NAMALWA (cell line): ENCODE data around the gene USP15.
"Not testable (repeated sequence)": the region's sequence is repeated elsewhere in the genome, so short reads cannot be mapped to it uniquely, and the experiment has no call there.

Experiments used
- DNase-seq: peaks from one replicate; pipeline ENCODE4 v3.0.0-alpha.2; 2015; ENCODE audit warnings: low spot score

USP15 gene

GRCh38 chr12:62328296-62328921 lies 68.2 kb downstream of the USP15 start:
- no peak for DNase-seq

GRCh38 chr12:62331306-62331705 lies 71.1 kb downstream of the USP15 start:
- no peak for DNase-seq

- no peak for DNase-seq
Observed at GRCh38 chr12:62332598-62332997, 72.4 kb downstream of the USP15 start.

DNA sequence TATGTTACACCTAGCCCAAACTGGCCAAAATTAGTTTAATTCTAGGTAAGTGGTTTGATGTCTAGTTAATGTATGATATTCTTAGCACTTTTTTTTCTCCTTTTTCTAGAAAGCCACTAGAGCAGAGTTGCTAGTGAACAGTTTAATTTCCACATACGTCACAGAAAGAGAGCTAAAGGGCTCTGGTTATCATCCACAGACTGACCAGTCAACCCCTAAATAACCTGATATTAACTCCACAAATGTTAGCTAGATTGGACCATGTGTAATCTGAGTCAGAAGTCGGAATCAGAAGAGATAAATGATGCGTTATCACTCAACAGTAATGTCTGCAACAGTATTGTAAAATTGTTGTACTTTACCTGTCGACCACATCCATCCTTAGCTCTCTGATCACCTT lies 74.9 kb downstream of the USP15 start:
- no peak for DNase-seq

DNA sequence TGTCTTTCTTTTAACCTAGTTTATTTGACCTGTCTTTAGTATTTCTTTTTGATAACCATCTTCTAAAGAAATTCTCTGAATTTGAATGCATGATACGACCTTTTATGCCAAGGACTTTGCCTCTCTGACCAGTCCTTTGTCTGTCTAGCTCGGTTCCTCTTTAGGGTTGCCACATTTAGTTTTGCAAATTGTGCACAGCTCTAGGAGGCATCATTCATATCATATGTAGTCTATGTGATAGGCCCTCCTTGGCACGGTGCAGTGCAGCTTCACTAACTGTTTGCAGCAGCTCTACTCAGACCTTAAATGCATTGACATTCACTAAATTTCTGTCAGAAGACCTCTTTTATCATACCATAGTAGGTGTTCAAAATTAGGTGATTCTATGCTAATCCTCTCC lies 75.6 kb downstream of the USP15 start:
- DNase-seq = no peak

DNA sequence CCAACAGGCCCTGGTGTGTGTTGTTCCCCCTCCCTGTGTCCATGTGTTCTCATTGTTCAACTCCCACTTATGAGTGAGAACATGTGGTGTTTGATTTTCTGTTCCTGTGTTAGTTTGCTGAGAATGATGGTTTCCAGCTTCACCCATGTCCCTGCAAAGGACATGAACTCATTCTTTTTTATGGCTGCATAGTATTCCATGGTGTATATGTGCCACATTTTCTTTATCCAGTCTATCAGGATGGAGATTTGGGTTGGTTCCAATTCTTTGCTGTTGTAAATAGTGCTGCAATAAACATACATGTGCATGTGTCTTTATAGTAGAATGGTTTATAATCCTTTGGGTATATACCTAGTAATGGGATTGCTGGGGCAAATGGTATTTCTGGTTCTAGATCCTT lies 77.4 kb downstream of the USP15 start:
- DNase-seq = not testable (repeated sequence)

- DNase-seq = not testable (repeated sequence)
Observed at GRCh38 chr12:62342614-62343303, 82.6 kb downstream of the USP15 start.

GRCh38 chr12:62343304-62344120 lies 83.3 kb downstream of the USP15 start:
- not testable (repeated sequence) for DNase-seq

- DNase-seq = not testable (repeated sequence)
Observed at GRCh38 chr12:62344731-62345556, 84.7 kb downstream of the USP15 start.

DNA sequence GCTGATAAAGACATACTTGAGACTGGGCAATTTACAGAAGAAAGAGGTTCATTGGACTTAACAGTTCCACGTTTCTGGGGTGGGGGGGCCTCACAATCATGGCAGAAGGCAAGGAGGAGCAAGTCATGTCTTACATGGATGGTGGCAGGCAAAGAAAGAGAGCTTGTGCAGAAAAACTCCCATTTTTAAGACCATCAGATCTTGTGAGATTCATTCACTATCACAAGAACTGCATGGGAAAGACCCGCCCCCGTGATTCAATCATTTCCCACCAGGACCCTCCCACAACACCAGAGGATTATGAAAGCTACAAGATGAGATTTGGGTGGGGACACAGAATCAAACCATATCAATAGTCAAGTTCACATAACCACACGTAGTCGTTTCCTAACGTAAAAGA lies 85.5 kb downstream of the USP15 start:
- DNase-seq = no peak

- no peak for DNase-seq
Observed at GRCh38 chr12:62346817-62347216, 86.6 kb downstream of the USP15 start.

DNA sequence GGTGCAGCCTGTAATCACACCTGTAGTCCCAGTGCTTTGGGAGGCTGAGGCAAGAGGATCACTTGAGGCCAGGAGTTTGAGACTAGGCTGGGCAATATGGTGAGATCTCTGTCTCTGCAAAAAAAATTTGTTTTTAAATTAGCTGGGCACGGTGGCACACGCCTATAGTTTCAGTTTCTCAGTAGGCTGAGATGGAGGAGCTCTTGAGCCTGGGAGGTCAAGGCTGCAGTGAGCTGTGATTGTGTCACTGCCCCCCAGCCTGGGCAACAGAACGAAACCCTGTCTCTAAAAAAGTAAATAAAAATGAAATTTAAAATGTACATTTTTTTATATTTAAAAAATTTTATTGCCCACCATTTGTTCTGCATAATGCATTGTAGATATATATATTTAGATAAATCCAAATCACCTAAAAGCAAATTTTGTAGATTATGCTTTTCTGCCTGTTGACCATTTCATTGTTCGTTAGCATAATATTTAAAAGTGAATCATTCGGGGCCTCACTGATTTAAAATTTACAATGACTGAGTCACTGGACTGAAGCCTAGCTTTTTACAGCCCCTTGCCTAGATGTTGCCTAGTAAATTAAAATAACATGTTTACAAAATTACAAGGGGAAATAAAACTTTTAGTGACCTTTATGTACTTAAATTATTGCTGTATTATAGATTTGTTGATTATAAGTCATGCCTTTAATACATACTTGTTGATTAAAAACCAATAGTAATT lies 87.9 kb downstream of the USP15 start:
- DNase-seq = no peak

GRCh38 chr12:62350554-62350953 lies 90.3 kb downstream of the USP15 start:
- DNase-seq = no peak

- no peak for DNase-seq
Observed at GRCh38 chr12:62351326-62351725, 91.1 kb downstream of the USP15 start.

DNA sequence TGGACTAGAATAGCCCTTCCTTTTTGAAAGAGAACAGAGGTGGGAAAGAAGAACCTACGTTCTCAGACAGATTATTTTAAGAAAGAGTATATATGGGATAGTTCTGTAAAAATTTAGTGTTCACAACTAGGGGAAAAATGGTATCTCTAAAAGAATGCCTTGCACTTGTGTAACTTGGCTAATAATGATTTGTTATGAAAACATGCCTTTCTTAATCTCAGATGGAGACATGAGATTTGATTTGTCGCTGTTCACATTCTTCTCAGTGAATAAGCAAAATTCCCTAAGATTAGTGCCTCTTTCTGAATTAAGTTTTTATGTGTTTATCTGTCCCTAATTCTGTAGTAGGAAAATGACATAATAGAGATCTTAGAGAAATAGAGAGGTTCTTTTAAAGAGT lies 100.8 kb downstream of the USP15 start:
- no peak for DNase-seq

DNA sequence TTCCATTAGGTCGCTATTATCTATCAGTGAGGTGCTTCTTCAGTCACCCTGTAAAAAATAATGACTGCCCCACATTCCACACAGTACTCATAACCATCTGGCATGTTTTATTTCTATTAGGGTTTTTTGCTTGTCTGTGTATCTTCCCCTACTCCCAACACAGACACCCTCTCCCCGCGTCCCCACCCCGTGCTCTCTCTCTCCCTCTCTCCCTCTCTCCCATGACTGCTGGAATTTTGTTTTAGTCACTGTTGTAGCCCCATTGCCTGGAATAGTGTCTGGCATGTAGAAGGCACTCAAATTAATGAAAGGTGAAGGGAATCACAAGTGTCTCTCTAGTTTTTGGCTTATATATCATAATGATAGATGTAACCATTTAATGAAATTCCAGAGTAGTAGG lies 103.3 kb downstream of the USP15 start:
- no peak for DNase-seq

DNA sequence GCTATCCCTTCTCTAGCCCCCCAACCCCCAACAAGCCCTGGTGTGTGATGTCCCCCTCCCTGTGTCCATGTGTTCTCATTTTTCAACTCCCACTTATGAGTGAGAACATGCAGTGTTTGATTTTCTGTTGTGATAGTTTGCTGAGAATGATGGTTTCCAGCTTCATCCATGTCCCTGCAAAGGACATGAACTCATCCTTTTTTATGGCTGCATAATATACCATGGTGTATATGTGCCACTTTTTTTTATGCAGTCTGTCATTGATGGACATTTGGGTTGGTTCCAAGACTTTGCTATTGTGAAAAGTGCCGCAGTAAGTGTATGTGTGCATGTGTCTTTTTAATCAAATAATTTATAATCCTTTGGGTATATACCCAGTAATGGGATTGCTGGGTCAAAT lies 104.5 kb downstream of the USP15 start:
- DNase-seq = not testable (repeated sequence)

DNA sequence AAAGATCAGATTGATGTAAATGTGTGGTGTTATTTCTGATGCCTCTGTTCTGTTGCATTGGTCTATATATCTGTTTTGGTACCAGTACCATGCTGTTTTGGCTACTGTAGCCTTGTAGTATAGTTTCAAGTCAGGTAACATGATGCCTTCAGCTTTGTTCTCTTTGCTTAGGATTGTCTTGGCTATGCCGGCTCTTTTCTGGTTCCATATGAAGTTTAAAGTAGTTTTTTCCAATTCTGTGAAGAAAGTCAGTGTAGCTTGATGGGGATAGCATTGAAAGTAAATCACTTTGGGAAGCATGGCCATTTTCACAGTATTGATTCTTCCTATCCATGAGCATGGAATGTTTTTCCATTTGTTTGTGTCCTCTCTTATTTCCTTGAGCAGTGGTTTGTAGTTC lies 105.6 kb downstream of the USP15 start:
- not testable (repeated sequence) for DNase-seq

DNA sequence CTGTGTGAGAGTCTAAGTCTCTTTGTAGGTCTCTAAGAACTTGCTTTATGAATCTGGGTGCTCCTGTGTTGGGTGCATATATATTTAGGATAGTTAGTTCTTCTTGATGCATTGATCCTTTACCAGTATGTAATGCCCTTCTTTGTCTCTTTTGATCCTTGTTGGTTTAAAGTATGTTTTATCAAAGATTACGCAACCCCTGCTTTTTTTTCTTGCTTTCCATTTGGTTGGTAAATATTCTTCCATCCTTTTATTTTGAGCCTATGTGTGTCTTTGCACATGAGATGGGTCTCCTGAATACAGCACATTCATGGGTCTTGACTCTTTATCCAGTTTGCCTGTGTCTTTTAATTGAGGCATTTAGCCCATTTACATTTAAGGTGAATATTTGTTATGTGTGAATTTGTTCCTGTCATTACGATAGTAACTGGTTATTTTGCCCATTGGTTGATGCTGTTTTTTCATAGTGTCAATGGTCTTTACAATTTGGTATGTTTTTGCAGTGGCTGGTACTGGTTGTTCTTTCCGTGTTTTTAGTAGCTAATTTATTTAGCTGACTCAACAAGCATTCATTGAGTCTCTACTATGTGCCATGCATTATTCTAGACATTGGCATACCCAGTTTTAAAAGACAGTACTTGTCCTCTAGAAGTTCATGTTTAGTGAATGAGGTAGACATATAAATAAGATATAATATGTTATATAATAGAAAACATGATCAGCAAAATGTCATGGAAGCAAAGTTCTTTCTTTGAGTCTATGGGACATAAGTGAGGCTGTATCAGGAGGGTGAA lies 108.4 kb downstream of the USP15 start:
- not testable (repeated sequence) for DNase-seq

- no peak for DNase-seq
Observed at GRCh38 chr12:62370189-62370588, 110.0 kb downstream of the USP15 start.

DNA sequence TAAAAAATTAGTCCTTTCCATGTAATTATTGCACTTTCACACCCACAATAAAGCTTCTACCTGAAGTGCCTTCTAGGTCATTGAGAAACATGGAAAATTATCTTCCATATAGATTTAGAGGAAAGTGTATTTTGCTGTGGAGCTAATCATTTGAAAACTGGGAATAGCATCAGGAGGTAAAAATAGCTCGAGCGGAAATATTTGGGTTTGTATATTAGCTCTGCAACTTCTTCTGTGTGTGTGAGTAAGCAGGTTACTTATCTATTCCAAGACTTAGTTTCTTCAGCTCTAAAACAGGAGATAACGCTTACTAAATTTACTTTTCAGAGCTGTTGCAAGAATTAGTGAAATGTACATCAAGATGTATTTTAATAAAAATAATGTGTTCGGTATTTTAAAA lies 111.5 kb downstream of the USP15 start:
- DNase-seq = no peak
